Activated CD4-positive, alpha-beta T cell treated with anti-CD3 and anti-CD28 coated beads, Interleukin-2, amount 50 U/mL, for 24 hours (primary cell): ENCODE results near the gene CCDC24.

ENCODE experiments used
- DNase-seq, 2 donors: peaks; one replicate each; pipeline ENCODE4 v3.0.0-alpha.2; 2020; ENCODE audit warnings: low read depth in 1 of 2, low spot score in 1 of 2

CCDC24 gene

DNA sequence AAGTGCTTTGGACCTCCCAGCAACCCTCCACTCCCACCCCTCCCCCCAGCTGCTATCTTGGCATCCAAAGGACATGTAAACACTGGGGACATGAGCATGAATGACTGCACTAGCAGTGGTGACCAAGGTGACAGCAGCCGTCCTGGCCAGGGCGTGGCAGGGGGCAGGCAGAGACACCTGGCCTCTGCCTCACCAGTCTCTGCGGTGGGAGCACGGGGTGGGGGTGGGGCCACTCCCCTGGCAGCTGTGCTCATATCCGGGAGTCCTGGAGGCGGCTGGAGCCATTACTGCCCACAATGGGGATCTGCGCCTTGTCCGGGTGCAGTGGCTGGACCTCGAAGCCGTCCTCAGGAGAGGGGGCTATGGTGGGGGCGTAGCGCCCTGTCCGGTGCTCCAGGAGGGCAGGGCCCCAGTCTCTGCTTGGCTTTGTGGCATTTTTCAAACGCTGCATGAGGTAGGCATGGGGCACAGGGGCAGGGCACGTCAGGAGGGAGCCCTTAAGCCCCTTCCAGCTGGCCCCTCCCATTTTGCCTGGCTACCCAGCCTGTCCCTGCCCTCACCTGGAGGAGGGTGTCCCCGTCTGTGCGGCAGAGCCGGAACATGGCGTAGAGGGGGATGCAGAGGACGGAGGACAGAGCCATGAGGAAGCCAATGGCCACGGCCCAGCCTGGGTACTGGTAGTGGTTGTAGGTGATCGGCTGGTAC, 6.0 kb downstream of the CCDC24 start:
- DNase-seq = no peak

DNA sequence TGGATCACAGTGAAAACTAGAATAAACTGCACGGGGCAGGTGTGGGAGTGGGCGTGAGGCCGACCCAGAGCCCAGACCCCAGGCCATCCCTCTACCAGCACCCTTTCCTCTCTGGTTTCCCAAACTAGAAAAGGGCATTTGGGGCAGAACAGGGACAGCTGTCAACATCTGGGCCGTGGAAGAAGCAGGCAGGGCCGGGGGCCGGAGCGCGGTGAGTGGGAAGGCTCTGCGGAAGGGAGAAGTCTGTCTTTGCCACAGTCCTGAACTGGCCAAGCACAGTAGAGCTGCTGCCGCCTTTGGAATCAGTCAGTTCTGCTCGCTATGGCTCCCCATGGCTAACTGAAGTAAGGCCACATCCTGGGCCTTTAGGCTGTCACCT, 6.6 kb downstream of the CCDC24 start:
- DNase-seq = no peak

DNA sequence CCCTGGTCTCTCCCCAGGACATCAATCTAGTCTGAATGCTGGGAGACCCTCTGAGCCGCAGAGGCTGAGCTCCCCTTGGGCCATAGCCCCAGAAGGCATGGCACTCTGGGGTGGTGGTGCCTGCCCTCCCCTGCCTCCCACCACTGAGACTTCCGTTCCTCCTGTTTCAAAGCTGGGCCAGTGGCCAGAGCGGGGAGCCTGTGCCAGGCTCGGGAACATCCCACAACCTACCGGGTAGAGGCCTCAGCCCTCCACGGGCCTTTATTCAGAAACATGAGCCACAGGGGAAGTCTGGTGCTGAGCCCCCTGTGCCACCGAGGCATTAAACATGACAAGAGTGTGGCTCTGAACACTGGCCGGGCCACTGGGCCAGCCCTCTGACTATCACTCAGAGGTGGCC, 8.1 kb downstream of the CCDC24 start:
- DNase-seq = no peak

DNA sequence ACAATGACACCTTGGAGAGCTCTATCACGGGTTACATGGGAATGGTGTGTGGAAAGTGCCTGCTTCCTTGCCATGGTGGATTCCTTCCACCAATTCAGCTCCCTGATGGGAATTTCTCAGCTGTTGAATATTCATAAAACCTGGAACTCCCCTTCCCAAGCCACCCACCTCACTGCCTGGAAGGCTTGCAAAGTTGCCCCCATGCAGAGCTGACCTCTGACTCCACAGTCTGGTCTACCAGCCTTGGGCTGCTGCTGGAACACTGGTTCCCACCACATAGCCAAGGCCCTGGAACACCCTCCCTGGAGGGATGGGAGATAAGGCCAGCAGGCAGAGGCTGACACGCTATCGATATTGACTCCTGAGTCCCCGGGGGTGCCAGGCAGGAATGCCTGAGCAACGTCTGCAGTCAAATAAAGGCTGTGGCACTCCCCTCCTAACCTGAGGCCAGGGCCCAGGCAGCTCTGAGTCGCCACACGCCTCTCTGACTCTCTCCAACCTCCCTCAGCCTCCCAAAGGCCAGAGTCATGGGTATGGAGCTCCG, 8.8 kb downstream of the CCDC24 start:
- no peak for DNase-seq

DNA sequence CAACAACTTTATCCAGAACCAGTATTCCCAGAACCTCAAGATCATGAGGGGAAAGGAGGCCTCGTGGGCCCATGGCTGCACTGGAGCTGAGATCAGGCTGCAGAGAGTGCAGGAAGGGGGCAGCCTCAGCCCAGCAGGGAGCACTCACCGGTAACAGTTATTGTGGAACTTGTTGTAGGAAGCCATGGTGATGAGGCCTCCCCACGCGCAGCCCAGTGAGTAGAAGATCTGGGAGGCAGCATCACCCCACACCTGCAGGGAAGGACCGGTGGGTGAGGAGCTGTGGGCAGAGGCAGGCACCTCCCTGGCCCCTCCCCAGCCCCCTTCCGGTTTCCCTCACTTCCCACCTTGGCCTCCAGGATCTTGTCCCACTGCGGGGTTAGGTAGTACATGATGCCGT, 10.8 kb downstream of the CCDC24 start:
- no peak for DNase-seq

DNA sequence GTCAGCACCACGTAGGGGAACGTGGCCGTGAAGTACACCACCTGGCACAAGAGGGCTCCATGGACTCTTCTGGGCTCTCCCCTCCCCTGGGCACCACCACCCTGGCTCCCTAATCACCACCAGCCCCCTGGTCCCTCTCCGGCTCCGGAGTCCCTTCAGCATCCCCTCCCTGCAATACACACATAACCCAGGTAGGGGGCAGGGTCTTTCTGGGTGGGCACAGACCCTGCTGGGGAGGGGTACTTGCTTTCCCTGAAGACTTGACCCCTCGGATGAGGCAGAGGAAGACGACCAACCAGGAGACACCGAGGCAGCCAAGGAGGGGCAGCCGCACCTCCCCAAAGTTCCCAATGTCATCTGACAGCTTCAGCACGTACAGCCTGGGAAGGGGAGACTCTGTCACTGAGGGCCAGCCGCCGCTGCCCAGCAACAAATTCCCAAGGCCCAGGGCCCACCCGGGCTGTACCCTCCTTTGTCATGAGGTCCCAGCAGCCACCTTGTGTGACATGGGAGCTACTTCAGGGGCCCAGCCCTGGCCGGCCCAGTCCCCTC, 11.3 kb downstream of the CCDC24 start:
- DNase-seq = no peak

DNA sequence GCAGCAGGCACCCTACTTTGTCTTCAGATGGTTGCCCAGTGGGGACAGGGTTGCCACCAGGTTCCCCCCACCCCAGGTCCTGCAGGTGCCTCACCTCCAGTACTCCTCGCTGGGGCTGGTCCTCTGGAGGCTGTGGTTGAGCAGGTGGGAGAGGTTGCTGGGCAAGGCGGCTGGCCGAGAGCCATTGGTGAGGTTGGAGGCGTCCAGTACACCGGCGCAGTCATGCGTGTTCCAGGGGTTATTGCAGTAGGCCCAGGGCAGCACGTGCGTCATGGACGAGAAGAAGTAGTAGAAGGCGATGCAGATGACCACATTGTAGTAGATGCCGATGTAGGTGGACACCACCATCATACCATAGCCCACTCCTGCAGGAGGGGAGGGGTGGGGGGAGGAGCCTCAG, 16.9 kb downstream of the CCDC24 start:
- no peak for DNase-seq

DNA sequence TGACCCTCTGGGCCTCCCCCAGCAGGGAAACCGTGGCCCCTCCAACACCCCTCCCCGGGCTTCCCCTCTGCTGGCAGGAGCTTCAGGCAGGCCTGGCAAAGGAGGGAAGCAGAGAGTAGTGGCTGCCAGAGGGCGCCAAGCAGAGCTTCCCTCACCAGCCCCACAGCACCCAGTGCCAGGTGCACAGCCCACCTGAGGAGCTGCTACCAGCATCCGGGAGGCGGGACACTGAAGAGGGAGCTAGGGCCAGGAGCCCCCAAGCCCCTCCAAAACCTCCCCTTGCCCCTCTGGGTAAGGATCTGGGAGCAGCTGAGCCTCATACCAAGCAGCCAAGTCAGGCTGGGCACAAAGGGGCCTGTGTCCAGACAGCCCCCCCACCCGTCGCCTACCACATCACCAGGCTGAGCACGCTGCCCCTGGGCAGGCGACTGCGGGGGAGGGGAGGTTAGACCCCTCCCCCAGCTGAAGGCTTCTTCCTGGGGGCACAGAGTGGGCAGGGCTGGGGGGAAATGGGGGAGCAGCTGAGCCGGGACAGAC, 19.6 kb downstream of the CCDC24 start:
- no peak for DNase-seq

DNA sequence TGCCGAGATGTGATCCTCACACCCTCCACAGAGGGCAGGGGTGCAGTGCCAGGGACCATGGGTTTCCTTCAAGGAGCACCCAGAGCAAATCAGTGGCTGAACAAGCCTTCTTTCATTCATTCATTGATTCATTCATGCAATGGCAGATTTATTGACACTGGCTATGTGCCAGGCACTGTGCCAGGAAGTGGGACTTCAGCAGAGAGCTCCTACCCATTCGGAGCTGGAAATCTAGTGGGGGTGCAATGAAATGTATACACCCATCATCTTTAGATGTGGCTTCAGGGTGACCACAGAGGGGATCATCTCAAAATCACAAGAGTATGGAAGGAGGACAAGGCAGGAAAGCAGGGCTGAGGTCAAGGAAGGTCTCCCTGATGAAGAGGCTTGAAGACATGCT, 21.0 kb downstream of the CCDC24 start:
- DNase-seq = no peak

DNA sequence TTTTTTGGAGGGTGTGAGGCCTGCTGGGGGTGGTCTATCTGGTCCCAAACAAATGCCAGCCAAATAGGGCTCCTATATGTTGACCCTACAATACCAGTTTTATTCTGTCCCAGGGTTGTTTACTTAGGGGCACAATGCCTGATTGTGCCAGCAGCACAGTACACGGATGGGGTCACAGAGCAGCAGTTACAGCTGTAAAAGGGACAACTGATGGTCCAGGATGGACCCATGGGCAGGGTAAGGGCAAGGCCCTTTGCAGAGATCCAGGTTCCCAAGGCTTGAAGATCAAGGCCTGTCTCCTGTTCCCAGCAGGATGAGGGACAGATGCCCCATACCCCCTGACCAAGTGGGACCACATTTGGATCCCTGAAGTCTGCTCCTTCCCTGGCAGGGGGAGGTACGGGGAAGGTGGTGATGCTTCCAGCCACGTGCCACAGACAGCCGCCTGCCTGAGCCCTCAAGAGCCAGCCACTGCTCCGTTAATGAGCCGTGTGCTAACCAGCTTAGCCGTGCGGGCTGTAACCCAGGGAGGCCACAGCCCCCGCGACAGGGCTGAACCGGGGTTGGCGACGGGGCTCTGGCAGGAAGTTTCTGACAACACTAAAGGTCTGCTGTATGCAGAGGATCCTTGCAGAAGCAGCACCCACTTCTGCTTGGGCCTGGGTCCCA, 21.7 kb downstream of the CCDC24 start:
- DNase-seq = no peak

DNA sequence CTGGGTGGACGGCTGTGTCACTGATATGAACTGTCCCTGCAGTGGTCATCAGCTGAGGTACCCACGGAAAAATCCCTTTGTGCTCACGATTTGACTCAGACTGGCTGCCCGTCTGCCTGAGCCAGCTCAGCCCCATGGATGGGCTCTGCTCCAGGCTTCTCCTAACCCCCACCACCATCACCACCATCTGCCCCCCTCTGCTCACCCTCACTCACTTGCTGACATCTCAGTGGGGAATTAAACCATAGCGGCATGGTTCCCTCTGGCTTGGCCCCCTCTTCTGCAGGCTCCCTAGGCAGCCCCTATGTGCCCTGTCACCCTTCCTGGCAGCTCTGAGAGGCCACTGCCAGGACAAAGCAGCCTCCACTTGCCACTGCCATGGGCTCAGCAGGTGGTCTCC, 22.6 kb downstream of the CCDC24 start:
- no peak for DNase-seq

DNA sequence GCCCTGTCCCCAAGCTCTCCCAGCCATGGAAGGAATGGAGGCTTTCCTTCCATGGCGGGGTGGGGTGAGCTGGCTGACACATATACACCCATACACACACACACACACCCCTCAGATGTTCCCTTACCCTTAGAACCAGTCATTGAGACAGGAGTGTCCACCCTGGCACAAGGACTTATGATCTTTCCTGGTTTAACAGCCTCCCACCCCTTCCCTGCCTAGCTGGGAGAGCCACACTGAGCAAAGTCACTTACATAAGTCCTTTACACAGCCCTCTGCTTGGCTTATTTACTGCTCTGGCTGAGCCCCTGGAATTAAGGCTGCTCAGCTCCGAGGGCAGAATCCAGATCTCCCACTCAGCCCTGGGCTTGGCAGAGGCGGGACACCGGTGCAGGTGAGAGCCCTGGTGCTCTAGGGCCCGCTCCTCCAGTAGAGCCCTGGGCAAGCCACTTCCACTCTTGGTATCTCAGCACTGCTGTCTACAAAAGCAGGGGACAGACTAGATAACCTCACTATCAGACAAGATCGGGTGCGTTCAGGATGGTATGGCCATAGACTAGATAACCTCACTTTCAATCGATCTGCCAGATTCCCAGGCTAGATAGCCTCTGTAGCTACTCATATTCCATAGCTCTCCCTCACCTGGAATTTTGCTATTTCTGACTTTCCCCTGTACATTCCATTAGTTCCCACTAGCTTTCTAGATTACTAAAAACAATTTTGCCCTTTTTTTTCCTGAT, 23.1 kb downstream of the CCDC24 start:
- DNase-seq = no peak

DNA sequence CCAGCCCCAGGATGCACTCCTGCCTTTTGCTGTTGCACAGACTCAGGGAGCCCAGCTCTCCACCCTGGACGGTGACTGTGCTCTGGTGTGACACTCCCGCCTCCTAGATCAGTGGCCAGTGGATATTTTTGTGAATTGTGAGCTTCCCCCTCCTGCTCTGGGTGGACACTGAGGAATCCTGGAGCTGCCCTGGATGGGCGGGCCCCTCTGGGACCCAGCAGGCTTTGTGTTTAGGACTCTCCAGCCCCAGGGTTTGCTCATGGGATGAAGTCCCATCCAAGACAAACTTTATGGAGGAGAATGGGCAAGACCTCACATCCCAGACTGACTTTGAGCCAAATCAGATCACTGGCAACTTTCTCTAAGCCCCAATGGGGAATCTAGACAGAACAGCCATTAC, 23.8 kb downstream of the CCDC24 start:
- DNase-seq = no peak

DNA sequence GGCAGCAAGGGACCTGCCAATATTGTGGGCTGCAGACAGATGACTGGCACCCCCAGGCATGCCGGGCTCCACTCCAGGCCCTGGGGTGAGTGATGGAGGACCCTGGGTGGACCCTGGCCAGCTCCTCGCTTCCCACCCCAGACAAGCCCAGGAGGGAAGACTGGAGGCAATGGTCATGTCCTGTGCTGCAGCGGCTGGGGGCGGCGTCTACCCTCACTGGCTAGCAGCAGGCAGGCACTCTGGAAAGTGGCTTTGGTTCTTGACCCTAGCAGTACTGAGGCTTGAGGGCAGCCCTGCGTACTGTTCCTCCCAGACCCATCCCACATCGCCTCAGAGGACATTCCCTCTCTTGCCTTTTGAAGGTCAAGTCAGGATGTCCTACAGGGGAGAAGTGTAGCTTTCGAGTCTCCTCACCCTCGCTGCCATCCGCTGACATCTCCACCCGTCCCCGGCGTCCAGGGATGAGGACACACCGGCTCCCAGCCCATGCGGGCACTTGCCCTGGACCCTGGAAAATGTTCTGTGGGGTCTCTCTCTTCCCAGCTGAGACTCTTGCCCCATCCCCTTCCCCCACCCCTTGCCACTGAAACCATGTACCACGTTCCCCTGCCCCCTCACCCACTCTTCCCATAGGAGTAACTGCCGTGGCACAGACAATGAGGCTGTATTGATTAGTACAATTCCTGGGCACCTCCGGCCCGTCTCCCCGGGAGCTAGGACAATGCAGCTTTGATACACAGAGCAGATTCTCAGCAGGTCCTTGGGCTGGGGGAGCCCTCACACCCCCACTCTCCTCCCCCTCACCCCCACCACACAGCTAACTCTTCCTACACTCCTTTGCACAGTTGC, 24.9 kb downstream of the CCDC24 start:
- DNase-seq = no peak

DNA sequence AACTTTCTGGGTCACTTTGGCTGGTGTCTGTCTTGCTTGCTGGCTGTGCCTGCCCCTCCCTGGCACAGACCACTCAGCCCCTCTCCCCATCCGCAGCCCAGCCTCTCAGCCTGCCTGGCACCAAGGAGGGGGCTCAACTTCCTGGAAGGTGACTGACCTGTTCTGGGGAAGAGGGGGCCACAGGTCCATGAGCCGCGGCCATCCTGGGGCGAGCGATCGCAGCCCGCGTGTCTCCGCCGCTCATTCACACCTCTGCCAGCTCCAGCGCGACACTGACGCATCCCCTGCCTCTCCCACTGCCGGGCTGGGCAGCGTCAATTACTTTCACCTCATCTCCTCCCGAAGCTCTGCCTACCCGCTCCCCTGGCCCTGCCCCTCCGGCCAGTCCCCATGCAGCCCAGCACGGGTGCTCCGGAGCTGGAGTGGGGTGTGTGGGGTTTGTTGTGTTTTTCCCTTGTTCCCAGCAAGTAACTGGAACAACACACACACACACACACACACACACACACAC, 25.5 kb downstream of the CCDC24 start:
- DNase-seq = no peak

DNA sequence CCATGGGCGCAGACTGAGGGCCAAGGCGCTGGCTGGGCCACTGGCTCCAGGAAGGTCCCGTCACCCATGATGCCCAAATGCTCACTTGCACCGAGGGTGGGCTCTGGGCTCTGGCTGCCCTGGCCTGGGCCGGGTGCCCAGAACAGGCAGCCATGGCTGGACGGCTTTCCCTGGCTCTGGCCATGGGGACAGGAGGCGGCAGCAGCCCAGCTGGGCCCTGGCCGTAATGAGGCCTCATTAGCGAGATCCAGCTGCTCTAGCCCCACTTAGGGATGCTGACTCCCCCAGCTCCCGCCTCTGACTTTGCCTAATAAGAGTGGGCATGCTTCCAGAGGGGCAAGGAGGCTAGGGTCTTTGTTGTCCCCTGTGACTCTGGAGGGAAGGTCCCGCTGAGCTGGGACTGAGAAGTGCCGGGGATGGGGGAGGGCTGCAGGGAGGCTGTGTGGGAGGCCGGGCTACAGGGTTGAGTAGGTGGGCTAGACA, 28.1 kb downstream of the CCDC24 start:
- DNase-seq = no peak

DNA sequence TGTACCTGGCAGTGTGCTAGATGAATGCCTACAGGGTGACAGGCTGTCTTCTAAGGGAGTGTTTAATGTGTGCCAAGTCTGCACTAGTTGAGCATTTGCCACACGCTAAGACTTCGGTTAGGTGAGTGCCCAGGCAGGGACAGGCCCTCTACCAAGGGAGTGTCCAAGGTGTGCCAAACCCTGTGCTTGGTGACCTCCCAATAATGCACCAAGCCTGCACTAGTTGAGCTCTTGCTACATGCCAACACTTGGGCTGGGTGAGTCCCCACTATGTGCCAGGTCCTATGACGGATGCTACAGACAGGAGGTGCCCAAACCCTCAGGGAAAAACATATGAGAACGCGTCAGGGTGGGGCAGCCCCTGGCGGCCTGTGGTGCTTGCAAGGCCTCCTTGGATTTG, 29.1 kb downstream of the CCDC24 start:
- no peak for DNase-seq

DNA sequence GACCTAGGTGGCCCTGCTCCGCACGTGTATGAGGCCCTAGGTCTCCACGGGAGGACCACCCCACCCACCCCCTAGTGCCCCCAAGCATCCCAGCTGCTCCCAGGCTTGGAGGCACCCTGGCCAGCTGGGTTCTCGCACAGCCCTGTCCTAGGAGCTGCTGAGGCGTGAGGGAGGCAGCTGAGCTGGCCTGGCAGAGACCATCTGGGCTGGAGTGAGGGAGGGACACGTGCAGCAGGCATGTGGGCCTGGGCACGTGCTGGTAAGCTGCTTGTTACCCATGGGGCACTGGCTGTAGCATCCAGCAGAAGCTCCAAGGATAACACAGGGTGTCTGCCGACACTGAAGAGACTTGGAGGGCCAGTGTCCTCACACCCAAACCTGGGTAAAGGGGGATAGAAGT, 29.8 kb downstream of the CCDC24 start:
- DNase-seq = no peak

DNA sequence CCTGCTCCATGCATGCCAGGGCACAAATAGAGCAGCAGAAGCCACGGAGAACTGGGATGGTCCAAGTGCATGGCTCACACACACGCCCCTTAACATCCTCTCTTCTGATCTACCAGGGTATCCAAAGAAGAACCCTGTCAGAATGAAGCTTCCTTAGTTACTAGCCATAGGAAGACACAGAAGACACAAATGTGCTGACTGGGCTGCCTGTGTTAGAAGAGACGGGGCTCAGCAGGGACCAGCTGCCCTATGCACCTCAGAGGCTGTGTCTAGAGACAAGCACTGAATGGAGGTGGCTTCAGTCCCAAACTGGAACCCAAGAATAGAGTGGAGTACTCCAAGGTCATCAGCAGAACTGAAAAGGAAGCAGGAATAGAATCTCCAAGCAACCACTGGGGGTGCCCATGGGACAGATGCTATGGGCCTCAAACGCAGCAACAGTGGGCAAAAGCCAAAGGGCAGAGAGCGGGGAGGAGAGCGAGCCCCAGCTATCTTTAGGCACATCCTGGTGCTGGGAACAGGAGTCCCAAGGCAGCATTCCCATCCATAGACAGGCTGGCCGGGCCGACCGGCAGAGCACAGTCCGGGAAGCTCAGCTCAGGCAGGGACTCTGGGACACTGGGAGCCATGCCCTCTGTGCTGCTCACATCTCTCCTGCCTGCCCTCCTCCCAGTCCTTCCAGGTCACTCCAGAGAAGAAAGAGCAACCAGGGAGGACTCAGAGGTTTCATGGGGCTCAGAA, 30.4 kb downstream of the CCDC24 start:
- DNase-seq = no peak
